ENCODE measurements around the gene ACO2. TPM values are rescaled to one million over a fixed set of nuclear protein-coding genes. Genes with fewer than 3 reads are reported as not detected.

ACO2 gene
- total RNA-seq, 2 experiments from 2014 or later = 69.5 to 71.9 TPM

- no peak overlapping the region for H3K27ac Mint-ChIP-seq
Observed at GRCh38 chr22:41517172-41518047, 48.5 kb downstream of the ACO2 start.

DNA sequence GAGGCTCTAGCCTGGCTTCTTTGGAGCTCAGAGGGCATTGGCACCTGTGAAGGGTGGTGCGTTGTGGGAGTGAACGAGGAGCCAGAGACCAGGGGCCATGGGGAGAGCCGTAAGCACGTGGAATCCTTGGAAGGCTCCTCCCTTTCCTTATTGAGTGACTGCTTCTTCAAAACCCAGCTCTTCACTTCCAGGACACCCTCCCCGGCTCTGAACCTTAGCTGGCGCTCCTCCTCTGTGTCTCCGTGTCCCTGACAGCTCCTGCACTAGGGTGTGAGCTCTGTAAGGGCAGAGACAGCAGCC lies 49.1 kb downstream of the ACO2 start:
- no peaks in the 10 kb centered on the region for H3K27me3 Mint-ChIP-seq
- H3K27me3 ChIP-seq (ENCODE audit: control insufficient read depth in 1 of 2, insufficient read depth in 2 of 2, low read length in 2 of 2) = no peaks in the 10 kb centered on the region
- no peaks in the 10 kb centered on the region for H3K9me3 Mint-ChIP-seq
- H3K36me3 ChIP-seq (ENCODE audit: insufficient read depth, low read length) = peaks cover 56% of the 10 kb centered on the region
- CTCF ChIA-PET = interaction anchor here (0.8 to 1.8 kb wide), 4 partner anchors 9 to 114 kb away, joined by 3 to 9 read pairs (median 4); no protein-coding TSS in a partner anchor
- TF ChIP-seq, protein P1, sequence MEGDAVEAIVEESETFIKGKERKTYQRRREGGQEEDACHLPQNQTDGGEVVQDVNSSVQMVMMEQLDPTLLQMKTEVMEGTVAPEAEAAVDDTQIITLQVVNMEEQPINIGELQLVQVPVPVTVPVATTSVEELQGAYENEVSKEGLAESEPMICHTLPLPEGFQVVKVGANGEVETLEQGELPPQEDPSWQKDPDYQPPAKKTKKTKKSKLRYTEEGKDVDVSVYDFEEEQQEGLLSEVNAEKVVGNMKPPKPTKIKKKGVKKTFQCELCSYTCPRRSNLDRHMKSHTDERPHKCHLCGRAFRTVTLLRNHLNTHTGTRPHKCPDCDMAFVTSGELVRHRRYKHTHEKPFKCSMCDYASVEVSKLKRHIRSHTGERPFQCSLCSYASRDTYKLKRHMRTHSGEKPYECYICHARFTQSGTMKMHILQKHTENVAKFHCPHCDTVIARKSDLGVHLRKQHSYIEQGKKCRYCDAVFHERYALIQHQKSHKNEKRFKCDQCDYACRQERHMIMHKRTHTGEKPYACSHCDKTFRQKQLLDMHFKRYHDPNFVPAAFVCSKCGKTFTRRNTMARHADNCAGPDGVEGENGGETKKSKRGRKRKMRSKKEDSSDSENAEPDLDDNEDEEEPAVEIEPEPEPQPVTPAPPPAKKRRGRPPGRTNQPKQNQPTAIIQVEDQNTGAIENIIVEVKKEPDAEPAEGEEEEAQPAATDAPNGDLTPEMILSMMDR (IDR thresholded peaks at IDR 0.05) = peak; percentile 48
- no peaks in the 10 kb centered on the region for H3K9me3 ChIP-seq (ENCODE audit: control insufficient read depth in 1 of 2, insufficient read depth in 1 of 2, low read length in 2 of 2)
- POLR2A ChIA-PET = interaction anchor here (0.6 to 1.6 kb wide), 4 partner anchors 48 to 111 kb away, joined by 3 to 5 read pairs (median 4); partner anchors contain the start of gene TOB2
- DNase-seq (no peak), ATAC-seq (ENCODE audit: poor library complexity) (no peak)
- H3K27ac ChIP-seq (ENCODE audit: low read depth in 1 of 2, low read length in 2 of 2) = no peak overlapping the region
- H3K4me1 ChIP-seq (ENCODE audit: insufficient read depth, low read length) = no peaks in the 10 kb centered on the region
- peaks cover 5% of the 10 kb centered on the region for H3K4me1 Mint-ChIP-seq (ENCODE audit: low read depth)
- peaks cover 33% of the 10 kb centered on the region for H3K36me3 Mint-ChIP-seq (ENCODE audit: low read depth)
- H3K4me3 ChIP-seq (ENCODE audit: low read length) = no peak overlapping the region
- intact Hi-C loops (cut with DNase I, micrococcal nuclease) = no loop called here
- no peak overlapping the region for H3K27ac Mint-ChIP-seq
- H3K4me3 Mint-ChIP-seq = no peak overlapping the region

More at GRCh38 chr22:41517172-41518047, 48.5 kb downstream of the ACO2 start:
- no peak for ATAC-seq (ENCODE audit: poor library complexity)
- no peak overlapping the region for H3K27ac ChIP-seq (ENCODE audit: low read depth in 1 of 2, low read length in 2 of 2)
- TF ChIP-seq, protein P1 (IDR thresholded peaks at IDR 0.05) = peak; percentile 69
- H3K9me3 Mint-ChIP-seq = no peaks in the 10 kb centered on the region
- POLR2A ChIA-PET = interaction anchor here (0.6 to 1.6 kb wide), 5 partner anchors 48 to 231 kb away, joined by 3 to 5 read pairs (median 3); partner anchors contain the start of genes RANGAP1 and TOB2
- peaks cover 34% of the 10 kb centered on the region for H3K36me3 Mint-ChIP-seq (ENCODE audit: low read depth)
- DNase-seq = peak in 12 of 14 experiments; percentile 13 to 62 (median 30)
- intact Hi-C loops (cut with DNase I, micrococcal nuclease) = loop anchor here in 1 of 2 experiments (1.0 kb wide), 1 partner anchor 114 kb away; no protein-coding TSS in a partner anchor
- CTCF ChIA-PET = interaction anchor here (0.8 to 1.8 kb wide), 4 partner anchors 9 to 113 kb away, joined by 3 to 9 read pairs (median 4); no protein-coding TSS in a partner anchor
- no peak overlapping the region for H3K4me3 ChIP-seq (ENCODE audit: low read length)
- H3K4me1 Mint-ChIP-seq (ENCODE audit: low read depth) = peaks cover under 1% of the 10 kb centered on the region
- no peak overlapping the region for H3K4me3 Mint-ChIP-seq
- H3K36me3 ChIP-seq (ENCODE audit: insufficient read depth, low read length) = peaks cover 58% of the 10 kb centered on the region
- no peaks in the 10 kb centered on the region for H3K9me3 ChIP-seq (ENCODE audit: control insufficient read depth in 1 of 2, insufficient read depth in 1 of 2, low read length in 2 of 2)
- H3K4me1 ChIP-seq (ENCODE audit: insufficient read depth, low read length) = no peaks in the 10 kb centered on the region
- H3K27me3 Mint-ChIP-seq = no peaks in the 10 kb centered on the region
- no peaks in the 10 kb centered on the region for H3K27me3 ChIP-seq (ENCODE audit: control insufficient read depth in 1 of 2, insufficient read depth in 2 of 2, low read length in 2 of 2)

DNA sequence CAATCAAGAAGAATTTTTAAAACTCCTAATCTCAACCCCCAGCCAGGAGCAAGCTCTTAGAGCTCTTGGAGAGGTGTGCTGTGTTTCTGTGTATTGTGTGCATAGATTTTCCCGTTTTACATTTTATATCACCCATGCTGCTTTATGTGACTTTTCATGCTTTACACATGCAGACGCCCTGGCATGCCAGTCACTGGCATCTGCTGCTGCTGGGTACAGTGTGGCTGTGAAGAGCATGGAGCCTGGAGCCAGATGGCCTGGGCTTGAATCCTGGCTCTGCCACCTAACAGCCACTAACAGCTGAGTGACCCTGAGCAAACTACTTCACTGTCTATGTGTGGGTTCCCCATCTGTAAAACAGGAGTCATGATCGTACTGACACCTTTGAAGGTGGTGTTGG lies 52.2 kb downstream of the ACO2 start:
- Histone ChIP-seq H3K4me1 (ENCODE audit: insufficient read depth, low read length) (peaks cover 21% of the 10 kb centered on the region), H3K9me3 (ENCODE audit: control insufficient read depth in 1 of 2, insufficient read depth in 1 of 2, low read length in 2 of 2) (no peaks in the 10 kb centered on the region), H3K4me3 (ENCODE audit: low read length) (no peak overlapping the region), H3K36me3 (ENCODE audit: insufficient read depth, low read length) (peaks cover 49% of the 10 kb centered on the region), H3K27ac (ENCODE audit: low read depth in 1 of 2, low read length in 2 of 2) (no peak overlapping the region), H3K27me3 (ENCODE audit: control insufficient read depth in 1 of 2, insufficient read depth in 2 of 2, low read length in 2 of 2) (no peaks in the 10 kb centered on the region)
- Mint-ChIP-seq H3K4me1 (ENCODE audit: low read depth) (peaks cover 15% of the 10 kb centered on the region), H3K36me3 (ENCODE audit: low read depth) (peaks cover 29% of the 10 kb centered on the region), H3K9me3 (no peaks in the 10 kb centered on the region), H3K4me3 (no peak overlapping the region), H3K27ac (no peak overlapping the region), H3K27me3 (no peaks in the 10 kb centered on the region)
- ATAC-seq (ENCODE audit: poor library complexity) = no peak
- TF ChIP-seq, protein P1 (IDR thresholded peaks at IDR 0.05) = no peak
- ChIA-PET POLR2A (no interaction called here), CTCF (interaction anchor here (0.7 to 1.9 kb wide), 2 partner anchors 117 to 323 kb away, joined by 3 to 5 read pairs; no protein-coding TSS in a partner anchor)
- intact Hi-C loops (cut with DNase I, micrococcal nuclease) = loop anchor here (5.0 to 10.0 kb wide), 2 partner anchors 44 to 596 kb away; no protein-coding TSS in a partner anchor
- DNase-seq = no peak

All from CD4-positive, alpha-beta T cell (primary cell).